T-helper 2 cell (primary cell): ENCODE measurements around the gene TSKU.
"Not testable (repeated sequence)": the region's sequence is repeated elsewhere in the genome, so short reads cannot be mapped to it uniquely, and the experiment has no call there.

Source experiments
- DNase-seq, 5 experiments: peaks; one replicate each; pipeline versions ENCODE4 v3.0.0 to v3.0.0-alpha.2; 2012 to 2022

TSKU gene

GRCh38 chr11:76827005-76827404 is 43.8 kb downstream of the TSKU start:
- not testable (repeated sequence) for DNase-seq

GRCh38 chr11:76830639-76831327 is 47.6 kb downstream of the TSKU start:
- no peak for DNase-seq

- DNase-seq: no peak
These were observed 48.6 kb downstream of the TSKU start for GRCh38 chr11:76831686-76832310.

DNA sequence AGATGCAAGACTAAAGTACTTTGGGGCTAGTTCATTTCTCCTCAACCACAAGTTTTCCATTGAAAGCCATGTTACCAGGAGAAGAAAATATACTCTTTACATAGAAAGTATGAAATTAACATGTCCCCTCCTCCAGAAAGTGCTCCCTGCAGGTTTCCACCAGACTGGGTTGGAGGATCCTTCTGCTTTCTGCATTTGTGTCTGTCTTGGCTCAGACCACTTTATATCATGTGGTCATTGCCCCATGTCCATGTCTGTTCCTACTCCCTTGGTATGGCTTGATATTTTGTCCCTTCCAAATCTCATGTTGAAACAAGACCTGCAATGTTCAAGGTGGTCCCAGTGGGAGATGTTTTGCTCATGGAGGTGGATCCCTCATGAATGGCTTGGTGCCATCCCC is 49.2 kb downstream of the TSKU start:
- DNase-seq: no peak

DNA sequence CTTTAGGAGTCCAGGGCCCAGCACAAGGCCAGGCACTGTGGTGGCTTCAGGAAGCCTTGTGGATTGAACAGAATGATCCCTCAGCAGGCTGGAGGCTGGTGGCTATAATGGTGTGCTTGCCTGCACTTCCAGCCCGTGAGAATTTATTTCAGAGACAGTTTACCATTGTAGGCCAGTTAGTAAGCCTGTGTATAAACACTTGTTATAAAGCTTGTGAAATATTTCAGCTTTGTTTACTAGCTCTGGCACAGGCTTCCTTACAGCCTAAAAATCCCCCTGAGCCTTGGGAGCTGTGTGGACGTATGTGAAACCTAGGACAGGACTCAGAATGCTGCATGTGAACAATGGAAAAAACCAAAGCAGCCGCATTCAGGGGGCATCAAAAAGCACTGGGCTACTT is 51.0 kb downstream of the TSKU start:
- no peak for DNase-seq

- no peak for DNase-seq
These were observed 51.9 kb downstream of the TSKU start for GRCh38 chr11:76835036-76835435.

GRCh38 chr11:76835928-76836612 is 52.9 kb downstream of the TSKU start:
- DNase-seq: no peak

GRCh38 chr11:76836613-76837291 is 53.6 kb downstream of the TSKU start:
- no peak for DNase-seq

GRCh38 chr11:76837696-76838677 is 54.8 kb downstream of the TSKU start:
- DNase-seq: no peak

- DNase-seq: no peak
These were observed 55.5 kb downstream of the TSKU start for GRCh38 chr11:76838678-76839068.

DNA sequence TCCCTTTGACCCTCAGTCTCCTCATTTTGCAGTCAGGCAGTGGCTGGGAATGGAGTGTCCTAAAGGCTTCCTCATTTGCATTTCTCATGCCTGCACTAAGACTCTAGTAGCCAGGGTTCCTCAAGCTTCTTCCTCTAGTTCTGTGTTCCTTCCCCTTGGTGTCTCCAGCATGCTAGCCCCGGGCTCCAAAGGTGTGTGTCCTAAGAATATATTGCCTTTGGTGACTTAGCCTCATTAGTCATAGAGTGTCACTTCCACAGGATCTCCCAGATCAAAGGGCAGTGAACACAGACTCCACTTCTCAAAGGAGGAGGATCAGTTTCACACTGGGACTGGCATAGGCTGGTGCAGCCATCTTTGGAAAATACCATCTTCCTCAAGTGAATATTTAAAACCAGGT is 56.2 kb downstream of the TSKU start:
- no peak for DNase-seq

DNA sequence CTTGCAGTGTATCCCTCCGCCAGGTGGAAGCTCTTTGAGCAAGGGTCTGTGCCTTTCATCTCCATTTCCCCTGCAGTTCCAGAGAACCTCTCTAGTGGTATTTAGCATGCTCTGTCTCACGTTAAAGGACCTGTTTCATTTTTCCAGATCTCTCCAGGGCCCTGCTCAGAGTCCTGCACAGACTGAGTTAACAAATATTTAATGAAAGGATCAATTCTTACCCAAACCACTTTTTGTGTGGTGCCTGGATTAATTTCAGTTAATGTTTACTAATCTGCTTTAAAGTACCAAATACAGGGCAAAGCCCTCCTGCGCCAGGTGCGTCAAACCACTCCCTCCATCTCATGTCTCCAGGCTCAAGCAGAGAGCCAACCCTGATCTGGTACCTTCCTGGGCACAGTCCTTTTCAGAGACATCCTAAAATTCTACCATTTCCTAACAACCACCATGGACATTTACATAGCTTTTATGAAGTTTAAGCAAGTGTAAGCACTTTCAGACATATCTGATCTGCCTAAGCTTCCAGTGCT is 58.8 kb downstream of the TSKU start:
- DNase-seq: no peak

GRCh38 chr11:76843907-76844306 is 60.8 kb downstream of the TSKU start:
- no peak for DNase-seq

DNA sequence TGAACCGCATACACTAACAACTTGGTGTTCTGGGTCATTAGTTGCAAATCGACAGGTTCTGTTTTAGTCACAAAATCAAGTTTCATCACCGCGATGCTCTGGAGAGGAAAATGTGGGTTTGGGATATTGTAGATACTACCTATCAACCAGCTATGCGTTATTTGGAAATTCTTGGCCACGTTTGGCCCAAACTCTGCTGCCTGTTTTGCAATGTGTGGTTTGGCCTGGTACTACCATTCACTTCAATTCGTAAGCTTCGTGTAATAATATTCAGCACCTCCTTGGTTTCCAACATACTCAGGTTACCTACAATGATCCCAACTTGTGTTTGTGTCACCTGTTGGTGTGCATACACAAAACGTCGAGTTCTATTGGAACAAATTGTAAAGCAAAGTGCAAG is 61.4 kb downstream of the TSKU start:
- DNase-seq: no peak

DNA sequence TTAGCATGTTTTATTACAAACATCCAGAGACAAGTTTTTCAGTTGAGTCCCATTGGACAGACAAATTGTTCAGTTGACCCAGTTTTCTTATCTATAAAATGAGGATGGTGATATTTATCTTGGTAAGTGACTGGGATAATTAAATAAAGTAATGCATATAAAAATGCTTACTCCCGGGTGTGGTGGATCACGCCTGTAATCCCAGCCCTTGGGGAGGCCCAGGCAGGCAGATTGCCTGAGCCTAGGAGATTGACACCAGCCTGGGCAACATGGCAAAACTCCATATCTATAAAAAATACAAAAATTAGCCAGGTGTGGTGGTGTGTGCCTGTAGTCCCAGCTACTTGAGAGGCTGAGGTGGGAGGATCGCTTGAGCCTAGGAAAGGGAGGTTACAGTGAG is 61.9 kb downstream of the TSKU start:
- no peak for DNase-seq

DNA sequence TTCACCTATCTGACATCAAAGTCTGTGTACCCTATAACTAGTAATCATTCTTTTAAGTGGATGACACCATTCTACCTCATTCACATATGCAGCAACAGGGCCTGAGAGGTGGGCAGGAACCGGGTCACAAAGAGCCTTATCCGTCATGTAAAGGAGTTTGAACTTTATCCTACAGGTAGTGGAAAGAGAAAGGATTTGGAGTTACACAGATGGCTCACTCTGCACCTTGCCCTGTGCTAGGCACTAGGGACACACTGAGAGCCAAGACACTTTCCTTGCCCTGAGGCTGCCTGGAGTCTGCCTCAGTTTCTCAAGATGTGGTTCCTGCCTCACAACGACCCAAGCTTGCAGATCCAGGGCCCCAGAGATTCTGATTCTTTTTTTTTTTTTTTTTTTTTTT is 63.3 kb downstream of the TSKU start:
- no peak for DNase-seq
